ENCODE data around the gene RASGEF1C.

DNA sequence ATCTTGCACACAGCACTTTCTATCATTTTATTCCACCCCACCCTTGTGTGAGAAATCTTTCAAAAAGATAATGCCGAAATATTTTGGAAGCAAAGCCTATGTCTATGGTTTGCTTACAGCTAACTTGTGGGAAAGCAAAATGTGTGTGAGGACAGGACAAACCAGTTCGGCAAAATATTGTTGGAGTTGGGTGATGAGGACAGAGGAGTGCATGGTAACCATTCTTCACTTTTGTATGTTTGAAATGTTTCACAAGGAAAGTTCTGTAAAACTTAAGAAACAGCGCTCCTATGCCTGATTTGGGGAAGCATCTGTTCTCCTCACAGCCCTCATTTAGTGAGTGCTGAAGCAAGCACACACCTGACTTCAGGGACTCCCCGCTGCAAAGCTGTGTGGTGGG lies 75.5 kb downstream of the RASGEF1C start:
- no peak for TF ChIP-seq EZH2 (IDR thresholded peaks at IDR 0.05)
- TF ChIP-seq POLR2AphosphoS5 (IDR thresholded peaks at IDR 0.05; ENCODE audit: borderline replicate concordance, low read depth, low read length): no peak
- TF ChIP-seq FOXP2 (optimal IDR thresholded peaks at IDR 0.05; ENCODE audit: control extremely low read depth, extremely low read length, insufficient read depth): no peak
